GM18499 (cell line): ENCODE measurements around the gene TP73.

Experiments
- ATAC-seq: cut with Tn5 transposase; IDR thresholded peaks from one replicate; pipeline ENCODE4 v1.9.1; 2021; ENCODE audit warnings: moderate number of reproducible peaks; ENCODE audit not compliant: insufficient read depth, unreplicated experiment

Gene TP73

DNA sequence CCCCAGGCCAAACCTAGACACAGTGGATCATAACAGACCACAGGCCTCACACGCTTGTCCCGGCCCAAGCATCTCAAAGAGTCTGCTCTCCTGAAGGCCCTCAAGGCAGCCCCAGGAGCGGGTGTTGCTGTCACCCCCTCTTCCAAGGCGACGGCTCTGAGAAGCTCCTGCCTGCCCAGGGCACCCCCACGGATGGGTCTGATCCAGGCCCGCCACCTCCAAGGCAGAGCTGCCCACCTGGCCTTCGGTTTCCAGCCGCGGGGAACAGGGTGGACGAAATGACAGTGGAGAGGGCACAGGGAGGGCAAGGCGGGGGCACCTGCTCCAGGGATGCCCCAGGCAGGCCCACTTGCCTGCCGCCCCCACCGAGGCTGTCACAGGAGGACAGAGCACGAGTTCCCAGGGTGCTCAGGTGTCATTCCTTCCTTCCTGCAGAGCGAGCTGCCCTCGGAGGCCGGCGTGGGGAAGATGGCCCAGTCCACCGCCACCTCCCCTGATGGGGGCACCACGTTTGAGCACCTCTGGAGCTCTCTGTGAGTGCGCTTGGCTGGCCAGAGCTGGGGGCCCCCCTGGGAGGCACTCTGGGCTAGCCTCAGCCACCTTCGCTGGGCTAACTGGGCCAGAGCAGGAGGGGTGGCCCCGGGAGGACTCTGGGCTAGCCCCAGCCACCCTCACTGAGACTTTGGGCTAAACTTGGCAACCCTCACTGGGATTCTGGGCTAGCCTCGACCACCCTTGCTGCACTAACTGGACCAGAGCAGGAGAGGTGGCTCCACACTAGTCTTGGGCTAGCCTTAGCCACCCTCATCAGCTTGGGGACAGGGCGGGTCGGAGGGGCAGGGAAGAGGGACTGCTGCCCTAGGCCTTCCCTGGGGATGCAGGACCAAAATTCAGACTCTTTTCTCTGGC, 29.8 kb downstream of the TP73 start:
- no peak for ATAC-seq

GRCh38 chr1:3683197-3683596, 30.9 kb downstream of the TP73 start:
- no peak for ATAC-seq

DNA sequence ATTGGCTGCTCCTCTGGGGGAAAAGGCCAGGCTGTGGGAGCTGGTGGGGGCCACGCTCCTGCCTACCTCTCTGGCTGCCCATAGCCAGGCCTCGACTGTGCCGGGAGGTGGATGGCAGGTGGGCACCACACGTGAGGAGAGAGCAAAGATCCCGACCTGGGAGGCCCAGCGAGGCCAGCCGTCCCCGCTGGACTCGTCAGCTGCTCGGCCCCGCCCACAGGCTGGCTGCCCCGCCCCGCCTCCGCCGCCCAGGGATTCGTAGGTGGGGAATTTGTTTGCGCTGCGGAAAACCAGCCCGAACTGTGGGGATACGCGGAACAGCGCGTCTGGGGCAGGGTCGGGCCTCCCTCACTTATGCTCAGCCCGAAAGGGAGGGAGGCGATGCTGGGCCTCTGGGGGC, 31.7 kb downstream of the TP73 start:
- ATAC-seq: no peak

- no peak for ATAC-seq
These were observed 32.9 kb downstream of the TP73 start for GRCh38 chr1:3685222-3685621.

DNA sequence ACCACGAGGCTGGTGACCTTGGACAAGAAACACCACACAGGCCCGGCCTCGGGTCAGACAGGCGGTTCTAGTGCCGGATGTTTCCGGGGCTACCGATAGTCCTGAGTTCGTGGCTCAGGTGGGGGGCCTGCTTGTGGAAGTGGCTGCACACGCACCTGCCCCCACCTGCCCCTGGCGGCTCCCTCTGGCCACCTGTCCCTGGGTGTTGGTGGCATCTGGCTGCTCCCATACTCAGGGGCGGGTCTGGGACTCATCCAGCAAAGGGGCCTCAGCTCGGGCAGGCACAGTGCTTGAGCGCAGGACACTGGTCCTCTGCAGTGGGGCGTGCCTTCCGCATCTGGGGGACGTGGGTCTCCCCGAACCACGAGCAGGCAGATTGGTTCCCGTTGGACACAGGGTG, 33.6 kb downstream of the TP73 start:
- ATAC-seq: no peak

- ATAC-seq: no peak
These were observed 35.2 kb downstream of the TP73 start for GRCh38 chr1:3687504-3687903.

DNA sequence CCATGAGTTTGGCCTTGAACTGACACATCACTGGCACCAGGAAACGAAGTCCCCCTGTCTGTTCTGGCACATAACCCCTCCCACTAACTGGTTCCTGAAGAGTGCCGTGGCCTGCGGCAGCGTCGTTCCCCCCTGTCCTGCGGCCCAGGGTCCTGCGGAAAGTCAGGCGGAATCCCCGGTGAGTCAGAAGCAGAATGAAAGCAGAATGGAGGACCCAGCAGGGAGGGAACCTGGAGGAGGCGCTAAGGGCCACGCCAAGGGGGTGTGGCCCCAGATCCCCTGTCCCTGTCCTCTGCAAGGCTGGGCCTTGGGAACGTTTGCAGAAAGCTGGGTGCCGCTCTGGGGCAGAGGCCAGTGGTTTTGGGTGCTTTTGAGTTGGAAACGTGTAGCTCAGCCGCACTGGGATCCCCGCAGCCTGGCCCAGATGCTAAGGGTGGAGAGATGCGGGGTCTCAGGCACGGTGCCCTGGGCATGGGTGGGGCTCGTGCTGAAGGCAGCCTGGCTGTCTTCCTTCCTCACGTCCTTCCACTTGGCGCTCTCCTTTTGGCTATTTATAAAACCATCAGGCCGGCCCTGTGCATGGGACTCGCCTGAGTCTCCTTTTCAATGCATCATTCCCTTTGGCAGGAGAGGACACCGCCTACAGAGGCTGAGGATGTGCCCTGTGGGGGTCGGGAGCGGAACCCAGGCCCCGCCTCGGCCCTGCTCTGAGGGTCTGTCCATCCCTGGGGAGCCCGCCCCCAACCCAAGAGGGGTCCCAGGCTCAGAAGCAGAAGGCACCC, 36.2 kb downstream of the TP73 start:
- ATAC-seq: no peak

- ATAC-seq: no peak
These were observed 36.9 kb downstream of the TP73 start for GRCh38 chr1:3689138-3689750.

GRCh38 chr1:3690282-3691065, 38.2 kb downstream of the TP73 start:
- ATAC-seq: no peak

- no peak for ATAC-seq
These were observed 39.3 kb downstream of the TP73 start for GRCh38 chr1:3691421-3692204.

GRCh38 chr1:3692598-3692997, 40.3 kb downstream of the TP73 start:
- ATAC-seq: no peak

- no peak for ATAC-seq
These were observed 41.0 kb downstream of the TP73 start for GRCh38 chr1:3693321-3693720.

DNA sequence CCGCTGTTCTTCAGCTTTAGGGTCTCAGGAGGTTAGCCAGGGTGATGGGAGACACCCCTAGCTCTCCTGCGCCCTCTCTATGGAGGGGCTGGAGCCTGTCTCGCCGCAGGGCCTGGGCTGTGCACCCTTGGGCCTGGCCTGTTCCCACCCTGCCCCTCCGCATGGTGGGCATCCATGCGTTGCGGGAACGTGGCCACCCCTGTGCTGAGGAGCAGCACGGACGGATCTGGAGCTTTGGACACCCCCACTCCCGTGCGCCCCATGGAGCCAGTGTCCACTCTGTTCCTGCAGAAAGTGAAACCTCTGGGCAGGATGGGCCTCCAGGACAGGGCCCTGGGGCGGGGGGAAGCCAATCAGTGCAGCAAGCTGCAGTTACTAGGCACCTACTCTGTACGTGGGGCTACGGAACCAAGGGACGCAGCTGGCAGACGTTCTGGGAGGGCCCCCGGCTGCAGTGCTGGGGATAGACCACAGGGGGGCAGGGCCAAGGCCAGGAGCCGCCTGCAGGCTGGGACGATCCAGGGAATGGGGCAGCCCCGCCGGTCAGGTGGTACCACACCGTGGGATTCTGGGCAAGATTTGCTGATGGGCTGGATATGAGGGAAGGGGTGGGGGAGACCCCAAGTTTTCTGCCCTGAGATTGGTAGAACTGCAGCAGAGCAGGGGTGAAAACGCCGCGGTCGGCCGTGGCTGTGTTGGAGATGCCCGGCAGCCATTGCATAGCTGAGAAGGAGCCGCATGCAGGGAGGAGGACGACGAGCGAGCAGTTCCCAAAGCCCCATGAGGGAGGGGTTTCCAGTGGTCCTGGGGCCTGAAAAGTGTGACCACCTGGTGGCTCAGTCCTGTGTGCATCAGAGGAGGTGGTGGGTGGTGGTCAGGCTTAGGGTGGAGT, 43.3 kb downstream of the TP73 start:
- no peak for ATAC-seq

DNA sequence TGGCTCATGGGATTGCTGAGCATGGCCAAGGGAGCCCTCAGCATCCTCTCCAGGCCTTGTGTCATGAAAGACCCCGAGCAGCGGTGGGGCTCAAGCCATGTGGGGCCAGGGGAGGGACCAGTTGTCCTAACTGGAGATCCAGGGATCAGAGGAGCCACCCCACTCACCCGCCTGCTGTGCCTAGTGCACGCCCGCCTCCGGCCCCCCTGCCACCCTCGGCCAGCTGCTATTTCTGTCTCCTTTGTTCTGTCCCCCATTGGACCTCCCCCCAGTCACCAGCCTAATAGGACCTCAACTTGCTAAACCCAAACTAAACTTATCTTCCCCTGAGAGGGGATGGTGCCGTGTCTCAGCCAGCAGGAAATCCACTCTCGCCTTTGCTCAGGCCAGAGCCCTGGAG, 44.4 kb downstream of the TP73 start:
- ATAC-seq: no peak

GRCh38 chr1:3697104-3697503, 44.8 kb downstream of the TP73 start:
- no peak for ATAC-seq

DNA sequence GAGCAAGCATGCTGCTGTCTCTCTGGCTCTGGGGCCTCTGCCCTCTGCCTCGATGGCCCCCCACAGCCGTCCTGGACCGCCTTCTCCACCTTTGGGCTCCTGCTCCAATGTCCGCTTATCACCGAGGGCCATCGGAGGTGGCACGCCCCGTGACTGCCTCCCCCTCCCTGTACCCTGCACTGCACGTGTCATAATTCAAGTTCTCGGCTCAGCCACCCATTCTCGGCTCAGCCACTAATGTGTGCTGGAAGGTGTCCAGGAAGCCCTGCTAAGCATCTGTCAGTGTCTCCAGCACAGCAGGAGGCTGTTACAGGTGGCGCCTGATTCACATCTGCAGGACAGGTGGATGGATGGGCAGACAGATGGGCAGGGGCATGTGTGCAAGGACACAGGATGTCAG, 45.5 kb downstream of the TP73 start:
- no peak for ATAC-seq

DNA sequence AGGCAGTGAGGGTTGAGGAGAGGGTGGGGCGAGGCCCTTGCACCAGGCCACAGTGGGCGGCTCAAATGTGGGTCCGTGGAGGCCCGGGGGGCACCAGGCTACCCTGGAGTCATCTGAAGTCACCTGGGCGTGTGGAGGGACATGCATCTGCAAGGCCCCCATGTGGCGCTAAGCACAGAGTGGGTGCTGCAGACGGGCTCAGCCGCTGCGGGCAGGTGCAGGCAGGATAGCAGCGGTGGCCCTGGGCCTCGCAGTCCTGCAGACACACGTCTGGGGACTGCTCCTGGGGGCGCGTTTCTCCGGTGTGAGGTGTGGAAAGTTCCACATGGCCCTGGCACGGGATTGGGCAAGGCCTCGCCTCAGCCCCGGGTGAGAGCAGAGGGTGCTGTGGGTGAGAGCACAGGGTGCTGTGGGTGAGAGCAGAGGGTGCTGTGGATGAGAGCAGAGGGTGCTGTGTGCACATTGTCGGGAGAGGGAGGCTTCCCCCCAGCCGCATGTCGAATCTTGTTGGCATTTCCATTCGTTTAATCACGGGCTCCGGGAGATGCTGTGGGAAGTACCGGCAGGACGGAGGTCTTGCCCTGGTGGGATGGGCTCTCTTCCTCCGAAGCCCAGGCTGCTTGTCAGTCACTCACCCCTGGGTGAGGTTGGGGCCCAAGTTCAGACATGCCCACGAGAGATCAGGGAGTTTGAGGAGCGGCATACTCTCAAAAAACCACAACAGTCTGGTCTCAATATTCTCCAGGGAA, 46.5 kb downstream of the TP73 start:
- ATAC-seq: no peak

DNA sequence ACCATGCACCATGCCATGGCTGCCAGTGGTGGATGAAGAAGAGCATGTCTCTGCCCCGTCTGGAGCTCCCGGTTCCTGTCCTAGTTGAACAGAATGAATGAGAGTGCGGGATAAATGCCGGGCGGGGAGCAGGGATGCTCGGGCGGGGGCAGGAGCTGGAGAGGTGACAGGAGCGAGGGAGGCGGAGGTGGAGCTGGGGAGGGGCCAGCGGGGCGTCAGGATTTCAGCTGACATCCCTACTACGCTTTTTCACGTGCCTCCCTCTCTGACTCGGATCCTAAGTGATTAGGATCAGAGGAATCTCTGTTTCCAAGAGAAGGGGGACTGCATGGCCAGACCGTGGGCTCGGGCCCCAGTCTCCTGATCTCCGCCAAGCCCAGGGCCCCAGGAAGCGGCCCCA, 47.3 kb downstream of the TP73 start:
- ATAC-seq: no peak
